Measurements from ENCODE around the gene TACC2.
A peak's percentile ranks its signal among the peaks of the same experiment; 100 is the strongest.

Gene TACC2

GRCh38 chr10:122126763-122127659, 138.0 kb downstream of the TACC2 start:
- DNase-seq = no peak

GRCh38 chr10:122127943-122128342, 139.0 kb downstream of the TACC2 start:
- DNase-seq = no peak

GRCh38 chr10:122128357-122128756, 139.4 kb downstream of the TACC2 start:
- DNase-seq = no peak

GRCh38 chr10:122130474-122131110, 141.6 kb downstream of the TACC2 start:
- no peak for DNase-seq

GRCh38 chr10:122132331-122132755, 143.4 kb downstream of the TACC2 start:
- DNase-seq = no peak

- DNase-seq = no peak
These were observed 144.1 kb downstream of the TACC2 start for GRCh38 chr10:122132882-122133565.

GRCh38 chr10:122135251-122136025, 146.5 kb downstream of the TACC2 start:
- DNase-seq = no peak

GRCh38 chr10:122138831-122139625, 150.1 kb downstream of the TACC2 start:
- DNase-seq = no peak

- no peak for DNase-seq
These were observed 150.7 kb downstream of the TACC2 start for GRCh38 chr10:122139627-122140170.

GRCh38 chr10:122140461-122140902, 151.5 kb downstream of the TACC2 start:
- no peak for DNase-seq

- no peak for DNase-seq
These were observed 152.1 kb downstream of the TACC2 start for GRCh38 chr10:122140941-122141623.

GRCh38 chr10:122141821-122142640, 153.1 kb downstream of the TACC2 start:
- DNase-seq = no peak

GRCh38 chr10:122142641-122143237, 153.8 kb downstream of the TACC2 start:
- DNase-seq = peak; percentile 33 to 49

GRCh38 chr10:122143238-122143841, 154.4 kb downstream of the TACC2 start:
- no peak for DNase-seq

- DNase-seq = no peak
These were observed 155.2 kb downstream of the TACC2 start for GRCh38 chr10:122144199-122144598.

- DNase-seq = no peak
These were observed 156.2 kb downstream of the TACC2 start for GRCh38 chr10:122145113-122145512.

GRCh38 chr10:122147663-122148062, 158.7 kb downstream of the TACC2 start:
- DNase-seq = no peak

- no peak for DNase-seq
These were observed 160.1 kb downstream of the TACC2 start for GRCh38 chr10:122148876-122149560.

Data from activated CD4-positive, alpha-beta T cell treated with anti-CD3 and anti-CD28 coated beads, Interleukin-2, amount 50 U/mL, for 48 hours (primary cell).